Measurements from ENCODE around the gene ARMS2.

DNA sequence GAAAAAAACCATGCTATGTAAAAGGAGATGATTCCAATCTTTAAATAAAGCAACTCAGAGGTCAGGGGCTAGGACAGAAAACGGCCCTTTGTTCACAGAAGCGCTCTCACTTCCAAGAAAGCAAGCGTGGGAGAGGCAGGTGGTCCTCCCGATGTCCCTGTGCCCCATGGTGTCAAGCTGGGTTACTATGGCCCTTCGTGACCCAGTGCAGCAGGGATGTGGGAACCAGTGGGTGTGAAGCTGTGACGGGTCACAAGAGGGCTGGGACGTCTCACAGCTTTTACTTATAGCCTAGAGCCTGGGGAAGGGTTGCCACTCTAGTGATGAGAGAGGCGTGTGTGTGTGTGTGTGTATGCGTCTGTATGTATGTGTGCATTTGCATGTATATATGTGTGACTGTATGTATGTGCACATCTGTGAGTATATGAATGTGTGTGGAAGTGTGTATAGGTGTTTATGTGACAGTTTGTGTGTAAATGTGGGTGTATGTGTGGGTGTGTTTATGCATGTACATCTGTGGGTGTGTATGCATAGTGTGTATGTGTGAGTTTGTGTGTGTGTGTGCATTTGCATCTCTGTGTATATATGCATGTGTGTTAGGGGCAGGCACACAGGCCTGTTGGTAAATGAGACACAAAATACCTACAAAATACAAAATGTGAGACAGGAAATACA lies 32.1 kb downstream of the ARMS2 start:
- TF ChIP-seq, protein P1, sequence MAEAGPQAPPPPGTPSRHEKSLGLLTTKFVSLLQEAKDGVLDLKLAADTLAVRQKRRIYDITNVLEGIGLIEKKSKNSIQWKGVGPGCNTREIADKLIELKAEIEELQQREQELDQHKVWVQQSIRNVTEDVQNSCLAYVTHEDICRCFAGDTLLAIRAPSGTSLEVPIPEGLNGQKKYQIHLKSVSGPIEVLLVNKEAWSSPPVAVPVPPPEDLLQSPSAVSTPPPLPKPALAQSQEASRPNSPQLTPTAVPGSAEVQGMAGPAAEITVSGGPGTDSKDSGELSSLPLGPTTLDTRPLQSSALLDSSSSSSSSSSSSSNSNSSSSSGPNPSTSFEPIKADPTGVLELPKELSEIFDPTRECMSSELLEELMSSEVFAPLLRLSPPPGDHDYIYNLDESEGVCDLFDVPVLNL (CRISPR knock-in tag; IDR thresholded peaks at IDR 0.05; ENCODE audit: borderline replicate concordance, low read depth): no peak
- TF ChIP-seq, protein P2, sequence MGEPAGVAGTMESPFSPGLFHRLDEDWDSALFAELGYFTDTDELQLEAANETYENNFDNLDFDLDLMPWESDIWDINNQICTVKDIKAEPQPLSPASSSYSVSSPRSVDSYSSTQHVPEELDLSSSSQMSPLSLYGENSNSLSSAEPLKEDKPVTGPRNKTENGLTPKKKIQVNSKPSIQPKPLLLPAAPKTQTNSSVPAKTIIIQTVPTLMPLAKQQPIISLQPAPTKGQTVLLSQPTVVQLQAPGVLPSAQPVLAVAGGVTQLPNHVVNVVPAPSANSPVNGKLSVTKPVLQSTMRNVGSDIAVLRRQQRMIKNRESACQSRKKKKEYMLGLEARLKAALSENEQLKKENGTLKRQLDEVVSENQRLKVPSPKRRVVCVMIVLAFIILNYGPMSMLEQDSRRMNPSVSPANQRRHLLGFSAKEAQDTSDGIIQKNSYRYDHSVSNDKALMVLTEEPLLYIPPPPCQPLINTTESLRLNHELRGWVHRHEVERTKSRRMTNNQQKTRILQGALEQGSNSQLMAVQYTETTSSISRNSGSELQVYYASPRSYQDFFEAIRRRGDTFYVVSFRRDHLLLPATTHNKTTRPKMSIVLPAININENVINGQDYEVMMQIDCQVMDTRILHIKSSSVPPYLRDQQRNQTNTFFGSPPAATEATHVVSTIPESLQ (CRISPR knock-in tag; IDR thresholded peaks at IDR 0.05): no peak
- TF ChIP-seq E2F1 (CRISPR knock-in tag; IDR thresholded peaks at IDR 0.05) (no peak), ZBTB43 (CRISPR knock-in tag; IDR thresholded peaks at IDR 0.05) (no peak), GABPB1 (CRISPR knock-in tag; IDR thresholded peaks at IDR 0.05) (no peak), MYBL2 (CRISPR knock-in tag; IDR thresholded peaks at IDR 0.05) (no peak), FOXJ3 (CRISPR knock-in tag; IDR thresholded peaks at IDR 0.05; ENCODE audit: borderline replicate concordance) (no peak)
- TF ChIP-seq, protein P3, sequence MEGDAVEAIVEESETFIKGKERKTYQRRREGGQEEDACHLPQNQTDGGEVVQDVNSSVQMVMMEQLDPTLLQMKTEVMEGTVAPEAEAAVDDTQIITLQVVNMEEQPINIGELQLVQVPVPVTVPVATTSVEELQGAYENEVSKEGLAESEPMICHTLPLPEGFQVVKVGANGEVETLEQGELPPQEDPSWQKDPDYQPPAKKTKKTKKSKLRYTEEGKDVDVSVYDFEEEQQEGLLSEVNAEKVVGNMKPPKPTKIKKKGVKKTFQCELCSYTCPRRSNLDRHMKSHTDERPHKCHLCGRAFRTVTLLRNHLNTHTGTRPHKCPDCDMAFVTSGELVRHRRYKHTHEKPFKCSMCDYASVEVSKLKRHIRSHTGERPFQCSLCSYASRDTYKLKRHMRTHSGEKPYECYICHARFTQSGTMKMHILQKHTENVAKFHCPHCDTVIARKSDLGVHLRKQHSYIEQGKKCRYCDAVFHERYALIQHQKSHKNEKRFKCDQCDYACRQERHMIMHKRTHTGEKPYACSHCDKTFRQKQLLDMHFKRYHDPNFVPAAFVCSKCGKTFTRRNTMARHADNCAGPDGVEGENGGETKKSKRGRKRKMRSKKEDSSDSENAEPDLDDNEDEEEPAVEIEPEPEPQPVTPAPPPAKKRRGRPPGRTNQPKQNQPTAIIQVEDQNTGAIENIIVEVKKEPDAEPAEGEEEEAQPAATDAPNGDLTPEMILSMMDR (IDR thresholded peaks at IDR 0.05): no peak
- TF ChIP-seq, protein P4, sequence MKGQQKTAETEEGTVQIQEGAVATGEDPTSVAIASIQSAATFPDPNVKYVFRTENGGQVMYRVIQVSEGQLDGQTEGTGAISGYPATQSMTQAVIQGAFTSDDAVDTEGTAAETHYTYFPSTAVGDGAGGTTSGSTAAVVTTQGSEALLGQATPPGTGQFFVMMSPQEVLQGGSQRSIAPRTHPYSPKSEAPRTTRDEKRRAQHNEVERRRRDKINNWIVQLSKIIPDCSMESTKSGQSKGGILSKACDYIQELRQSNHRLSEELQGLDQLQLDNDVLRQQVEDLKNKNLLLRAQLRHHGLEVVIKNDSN (CRISPR knock-in tag; IDR thresholded peaks at IDR 0.05): no peak
